Transverse colon (tissue), 4 donors: ENCODE results near the gene CTSC. TPM values are rescaled to one million over a fixed set of nuclear protein-coding genes. Genes with fewer than 3 reads are reported as not detected.

Experiments
- DNase-seq: peaks from one replicate; pipeline ENCODE4 v3.0.0-alpha.2; 2019
- H3K27ac ChIP-seq, 4 donors: fragments of 200-600 bp; sonication (generic); 2 replicates each; pipeline ENCODE4 v1.5.1; 2016 to 2018; ENCODE audit warnings: inconsistent platforms in 4 of 4
- H3K27me3 ChIP-seq: fragments of 200-600 bp; sonication (generic); 2 replicates; pipeline ENCODE4 v1.5.1; 2017; ENCODE audit warnings: inconsistent platforms
- H3K36me3 ChIP-seq, 4 donors: fragments of 200-600 bp; sonication (generic); 2 replicates each; pipeline ENCODE4 v1.5.1; 2017 to 2019; ENCODE audit warnings: inconsistent platforms in 4 of 4
- H3K4me1 ChIP-seq, 4 donors: fragments of 200-600 bp; sonication (generic); 2 replicates each; pipeline ENCODE4 v1.5.1; 2017 to 2020; ENCODE audit warnings: inconsistent platforms in 4 of 4
- H3K4me3 ChIP-seq, 4 donors: fragments of 200-600 bp; sonication (generic); 1 replicate in 1 of 4; 2 replicates in 3 of 4; pipeline versions ENCODE4 v1.5.1 to v1.6.1; 2017 to 2019; ENCODE audit warnings: inconsistent platforms in 4 of 4
- H3K9me3 ChIP-seq, 2 donors: fragments of 200-600 bp; sonication (generic); 2 replicates each; pipeline ENCODE4 v1.5.1; 2017 to 2019; ENCODE audit warnings: inconsistent platforms in 2 of 2
- CTCF ChIP-seq, 5 experiments: fragments of 200-600 bp in 3 of 5; fragments of 450-650 bp in 2 of 5; sonication (generic) in 3 of 5; IDR thresholded peaks; 1 replicate in 2 of 5; 2 replicates in 3 of 5; pipeline ENCODE4 v1.5.1; 2016 to 2017; ENCODE audit warnings: antibody characterized with exemption in 5 of 5, inconsistent platforms in 3 of 5, mild to moderate bottlenecking in 2 of 5, moderate library complexity in 1 of 5
- EP300 ChIP-seq: sonication (generic); formaldehyde crosslinking; IDR thresholded peaks from one replicate; pipeline ENCODE4 v1.6.1; 2017; ENCODE audit warnings: antibody characterized with exemption, low read depth
- POLR2A ChIP-seq: fragments of 450-650 bp; IDR thresholded peaks from one replicate; pipeline ENCODE4 v1.6.1; 2016; ENCODE audit warnings: antibody characterized with exemption, mild to moderate bottlenecking, moderate library complexity
- POLR2AphosphoS5 ChIP-seq, 3 donors: sonication (generic); formaldehyde crosslinking; IDR thresholded peaks; one replicate each; pipeline ENCODE4 v1.6.1; 2016; ENCODE audit warnings: antibody characterized with exemption in 3 of 3
- WGBS, 2 donors: methylation state at CpG; one replicate each; pipeline ENCODE4 v1.1.5; 2018; ENCODE audit warnings: low coverage in 1 of 2; 5-methylcytosine and 5-hydroxymethylcytosine counted together
- in situ Hi-C, 4 donors: fragments of 200-750 bp; cut with MboI; loops; one replicate each; pipeline versions ENCODE4 v1.15.0 to v1.15.1; 2017; ENCODE audit warnings: low sequenced_read_pairs in 3 of 4, low pct_ligation_motif_present in 1 of 4, low pct_unique_long_range_greater_than_20kb in 1 of 4
- intact Hi-C: fragments of 100-400 bp; cut with DNase I; formaldehyde crosslinking; loops from one replicate; pipeline ENCODE4 v1.15.1; 2023; ENCODE audit warnings: low total_unique reads
- total RNA-seq, 4 donors: library from RNA; depleted of rRNA; stranded (reverse); fragments of >200 nt; gene quantifications; one replicate each; pipeline ENCODE4 v1.1.0, GENCODE V29; 2016

The CTSC gene
- total RNA-seq, 4 donors from 2014 or later = 49.0 to 141 (median 75.2) TPM

DNA sequence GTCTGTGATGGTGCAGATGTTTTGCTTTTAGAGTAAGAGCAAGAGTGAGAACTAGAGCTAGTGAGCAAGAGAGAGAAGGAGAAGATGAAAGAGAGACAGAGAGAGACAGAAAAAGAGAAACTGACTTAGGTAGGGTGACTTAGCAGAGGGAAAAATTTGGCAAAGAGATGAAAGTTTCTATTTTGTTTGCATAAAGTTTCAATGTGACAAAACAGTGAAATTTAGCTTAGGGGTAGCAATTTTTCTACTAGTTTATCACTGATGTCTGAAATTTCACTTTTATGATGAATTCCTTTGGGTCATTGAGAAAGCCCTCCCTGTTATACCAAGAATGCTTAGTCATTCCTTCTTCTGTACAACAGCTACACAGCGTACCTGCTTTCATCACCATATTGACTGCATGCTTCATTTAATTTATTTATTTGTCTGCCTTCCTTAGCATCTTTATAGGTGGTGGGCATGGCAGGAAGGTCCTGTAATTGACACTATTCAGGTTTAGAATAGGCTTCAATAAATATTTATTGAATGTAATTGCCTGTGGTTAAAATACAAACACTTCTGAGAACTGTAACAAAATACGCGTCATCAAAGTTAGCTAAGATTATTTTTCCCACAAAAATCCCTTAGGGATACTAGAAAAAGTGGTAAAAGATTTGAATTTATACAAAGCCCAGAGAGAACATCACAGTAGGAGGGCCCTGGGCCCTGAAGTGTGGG, 19.9 kb upstream of the CTSC start:
- no peaks in the 10 kb centered on the region for H3K9me3 ChIP-seq
- no peaks in the 10 kb centered on the region for H3K27me3 ChIP-seq
- H3K4me1 ChIP-seq = peaks cover 0 to 8% (median 2%) of the 10 kb centered on the region in 4 donors
- in situ Hi-C loops = loop anchor here in 1 of 4 donors (25.0 kb wide), 1 partner anchor 345 kb away; no protein-coding TSS in a partner anchor
- DNase-seq = no peak
- no peak overlapping the region for H3K4me3 ChIP-seq
- no peak for TF ChIP-seq POLR2A
- no peak for TF ChIP-seq EP300
- no peak for TF ChIP-seq CTCF (IDR thresholded peaks at IDR 0.05)
- no peak for TF ChIP-seq POLR2AphosphoS5 (IDR thresholded peaks at IDR 0.05)
- H3K27ac ChIP-seq = peak overlapping the region in 1 of 4 donors; percentile 15
- WGBS, 2 donors = 47 to 49% methylated on average over 3 of the region's 3 CpGs
- H3K36me3 ChIP-seq = no peaks in the 10 kb centered on the region
- intact Hi-C loops = no loop called here

DNA sequence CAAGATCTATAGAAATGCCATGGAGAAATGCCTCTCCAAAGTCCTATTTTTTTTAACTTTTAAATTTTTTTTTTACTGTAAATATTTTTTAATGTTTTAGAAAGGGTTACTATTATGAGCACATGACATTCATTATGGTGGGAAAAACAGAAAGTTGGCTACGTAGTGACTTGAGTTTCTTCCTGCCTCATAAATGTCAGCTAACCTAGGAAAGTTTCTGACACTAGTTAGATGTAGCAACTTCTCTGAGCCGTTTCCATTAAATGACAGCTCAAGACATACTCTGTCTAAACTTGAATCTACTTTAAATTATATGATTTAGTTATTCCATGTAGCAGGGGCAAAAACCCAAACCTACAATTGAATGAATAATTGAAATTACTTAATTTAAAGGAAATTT, 18.4 kb upstream of the CTSC start:
- H3K9me3 ChIP-seq = no peaks in the 10 kb centered on the region
- intact Hi-C loops = no loop called here
- H3K4me3 ChIP-seq = no peak overlapping the region
- H3K27me3 ChIP-seq = no peaks in the 10 kb centered on the region
- in situ Hi-C loops = loop anchor here in 1 of 4 donors (25.0 kb wide), 1 partner anchor 344 kb away; no protein-coding TSS in a partner anchor
- DNase-seq = no peak
- peaks cover 0 to 8% (median 2%) of the 10 kb centered on the region in 4 donors for H3K4me1 ChIP-seq
- 53 to 58% methylated on average over 2 of the region's 2 CpGs for WGBS, 2 donors
- TF ChIP-seq CTCF (IDR thresholded peaks at IDR 0.05) (no peak), EP300 (no peak), POLR2AphosphoS5 (IDR thresholded peaks at IDR 0.05) (no peak), POLR2A (no peak)
- no peak overlapping the region for H3K27ac ChIP-seq
- H3K36me3 ChIP-seq = no peaks in the 10 kb centered on the region

- Histone ChIP-seq H3K9me3 (no peaks in the 10 kb centered on the region), H3K4me3 (no peak overlapping the region), H3K4me1 (peaks cover 0 to 8% (median 2%) of the 10 kb centered on the region in 4 donors), H3K36me3 (no peaks in the 10 kb centered on the region), H3K27ac (peak overlapping the region in 3 of 4 donors; percentile 13 to 35 (median 16)), H3K27me3 (no peaks in the 10 kb centered on the region)
- DNase-seq = no peak
- intact Hi-C loops (no loop called here), in situ Hi-C loops (loop anchor here in 1 of 4 donors (25.0 kb wide), 1 partner anchor 343 kb away; no protein-coding TSS in a partner anchor)
- no peak for TF ChIP-seq CTCF (IDR thresholded peaks at IDR 0.05)
- TF ChIP-seq POLR2A = no peak
- no peak for TF ChIP-seq EP300
- no peak for TF ChIP-seq POLR2AphosphoS5 (IDR thresholded peaks at IDR 0.05)
- 56 to 71% methylated on average over 2 of the region's 2 CpGs for WGBS, 2 donors
Measured at GRCh38 chr11:88354912-88355311, 17.4 kb upstream of the CTSC start.

DNA sequence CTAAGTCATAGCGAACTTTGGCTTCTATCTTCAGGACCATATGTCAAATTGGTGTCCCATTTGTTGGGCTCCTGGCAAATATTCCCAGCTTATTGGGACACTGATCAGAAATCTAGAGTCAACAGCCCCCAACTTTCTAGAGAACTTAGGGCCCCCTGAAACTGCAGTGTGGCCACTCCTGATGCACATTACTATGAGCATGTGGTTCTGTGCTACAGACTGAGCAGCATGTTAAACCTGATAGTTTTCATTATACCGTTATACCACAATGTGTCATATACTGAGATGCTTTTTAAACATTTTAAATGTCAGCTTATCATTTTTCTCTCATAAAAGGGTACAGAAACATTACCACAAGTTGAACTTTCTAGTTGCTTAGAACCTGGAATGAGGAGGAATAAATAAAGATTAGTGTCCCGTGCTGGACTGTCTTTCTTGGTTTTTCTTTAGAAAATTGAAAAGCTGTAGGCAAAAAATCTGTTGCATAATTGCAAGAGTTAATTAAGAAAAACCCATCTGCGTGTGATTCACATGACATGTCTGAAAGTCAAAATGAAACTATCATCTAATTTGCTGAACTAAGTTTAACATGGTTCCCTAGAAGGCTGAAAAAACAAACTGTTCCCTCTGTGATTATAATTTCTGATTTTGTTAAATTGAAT, 16.4 kb upstream of the CTSC start:
- no peaks in the 10 kb centered on the region for H3K36me3 ChIP-seq
- intact Hi-C loops = no loop called here
- no peak for DNase-seq
- in situ Hi-C loops = loop anchor here in 1 of 4 donors (25.0 kb wide), 1 partner anchor 342 kb away; no protein-coding TSS in a partner anchor
- TF ChIP-seq CTCF (IDR thresholded peaks at IDR 0.05) (no peak), POLR2A (no peak)
- 37 to 57% methylated on average over 3 to 4 of the region's 4 CpGs for WGBS, 2 donors
- H3K27ac ChIP-seq = peak overlapping the region in 1 of 4 donors; percentile 35
- no peaks in the 10 kb centered on the region for H3K9me3 ChIP-seq
- peaks cover 0 to 5% (median 2%) of the 10 kb centered on the region in 4 donors for H3K4me1 ChIP-seq
- no peaks in the 10 kb centered on the region for H3K27me3 ChIP-seq
- no peak overlapping the region for H3K4me3 ChIP-seq
